ENCODE results near the gene UBE2QL1.
"Not testable (repeated sequence)": the region's sequence is repeated elsewhere in the genome, so short reads cannot be mapped to it uniquely, and the experiment has no call there.

The UBE2QL1 gene

GRCh38 chr5:6508931-6509330, 60.3 kb downstream of the UBE2QL1 start:
- DNase-seq: no peak
- in situ Hi-C loops (cut with HindIII; ENCODE audit: low pct_ligation_motif_present, low pct_unique_long_range_greater_than_20kb, low sequenced_read_pairs): no loop called here

DNA sequence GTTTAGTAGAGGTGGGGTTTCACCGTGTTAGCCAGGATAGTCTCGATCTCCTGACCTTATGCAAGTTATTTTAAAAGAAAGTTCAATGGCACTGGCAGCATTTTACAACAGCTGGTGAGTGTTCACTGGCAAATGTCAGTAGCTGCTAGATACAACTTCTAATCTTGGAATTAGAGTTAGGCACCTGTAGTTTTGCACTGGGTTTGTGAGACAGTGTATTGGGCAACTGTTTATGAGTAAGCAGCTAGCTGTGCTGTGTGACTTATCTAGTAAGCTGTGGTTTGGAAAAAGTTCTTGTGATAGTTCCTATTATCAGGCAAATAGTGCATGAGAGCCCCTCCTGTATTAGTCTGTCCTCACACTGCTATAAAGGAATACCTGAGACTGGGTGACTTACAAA, 61.5 kb downstream of the UBE2QL1 start:
- in situ Hi-C loops (cut with HindIII; ENCODE audit: low pct_ligation_motif_present, low pct_unique_long_range_greater_than_20kb, low sequenced_read_pairs): no loop called here

GRCh38 chr5:6510973-6511372, 62.3 kb downstream of the UBE2QL1 start:
- no peak for DNase-seq
- in situ Hi-C loops (cut with HindIII; ENCODE audit: low pct_ligation_motif_present, low pct_unique_long_range_greater_than_20kb, low sequenced_read_pairs): no loop called here

More for the DNA sequence above, 61.5 kb downstream of the UBE2QL1 start:
- no peak for DNase-seq

GRCh38 chr5:6515812-6516211, 67.2 kb downstream of the UBE2QL1 start:
- in situ Hi-C loops (cut with HindIII; ENCODE audit: low pct_ligation_motif_present, low pct_unique_long_range_greater_than_20kb, low sequenced_read_pairs); DNase-seq: not testable (repeated sequence)

DNA sequence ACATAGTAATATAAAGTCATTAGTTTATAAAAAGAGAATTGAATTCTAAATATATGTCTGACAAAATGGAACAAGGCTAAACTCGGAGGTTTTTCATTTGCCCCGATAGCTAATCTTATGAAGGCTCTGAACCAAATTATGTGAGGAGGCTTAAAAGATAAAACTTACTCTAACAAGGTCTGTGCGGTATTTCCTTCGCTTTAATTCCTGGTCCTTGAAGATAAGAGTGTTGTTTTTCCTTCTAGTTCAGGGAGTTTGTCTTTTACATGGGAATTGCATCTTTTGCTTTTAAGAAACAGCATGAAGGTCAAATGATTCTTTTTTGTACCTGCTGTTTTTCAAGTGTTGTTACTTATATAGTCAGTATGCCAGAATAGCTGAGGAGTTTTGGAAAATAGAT, 68.2 kb downstream of the UBE2QL1 start:
- in situ Hi-C loops (cut with HindIII; ENCODE audit: low pct_ligation_motif_present, low pct_unique_long_range_greater_than_20kb, low sequenced_read_pairs): no loop called here

DNA sequence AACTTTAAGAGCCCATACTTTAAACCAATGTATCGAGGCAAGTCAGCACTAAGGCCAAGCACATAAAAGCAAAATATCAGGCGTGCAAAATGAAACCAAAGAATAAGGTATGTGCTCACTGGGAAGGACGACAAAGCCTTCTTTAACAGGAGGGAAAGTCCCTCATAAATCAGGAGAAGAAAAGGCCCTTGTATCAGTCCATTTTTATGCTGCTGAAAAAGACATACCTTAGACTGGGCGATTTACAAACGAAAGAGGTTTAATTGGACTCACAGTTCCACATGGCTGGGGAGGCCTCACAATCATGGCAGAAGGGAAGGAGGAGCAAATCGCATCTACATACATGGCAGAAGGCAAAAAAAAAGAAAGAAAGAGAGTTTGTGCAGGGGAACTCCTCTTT, 68.9 kb downstream of the UBE2QL1 start:
- DNase-seq: no peak

More for the DNA sequence above, 68.2 kb downstream of the UBE2QL1 start:
- DNase-seq: no peak

GRCh38 chr5:6518298-6519057, 69.8 kb downstream of the UBE2QL1 start:
- in situ Hi-C loops (cut with HindIII; ENCODE audit: low pct_ligation_motif_present, low pct_unique_long_range_greater_than_20kb, low sequenced_read_pairs): no loop called here
- no peak for DNase-seq

More for the DNA sequence above, 68.9 kb downstream of the UBE2QL1 start:
- in situ Hi-C loops (cut with HindIII; ENCODE audit: low pct_ligation_motif_present, low pct_unique_long_range_greater_than_20kb, low sequenced_read_pairs): no loop called here

- DNase-seq: no peak
Measured at GRCh38 chr5:6520201-6520600, 71.5 kb downstream of the UBE2QL1 start.

DNA sequence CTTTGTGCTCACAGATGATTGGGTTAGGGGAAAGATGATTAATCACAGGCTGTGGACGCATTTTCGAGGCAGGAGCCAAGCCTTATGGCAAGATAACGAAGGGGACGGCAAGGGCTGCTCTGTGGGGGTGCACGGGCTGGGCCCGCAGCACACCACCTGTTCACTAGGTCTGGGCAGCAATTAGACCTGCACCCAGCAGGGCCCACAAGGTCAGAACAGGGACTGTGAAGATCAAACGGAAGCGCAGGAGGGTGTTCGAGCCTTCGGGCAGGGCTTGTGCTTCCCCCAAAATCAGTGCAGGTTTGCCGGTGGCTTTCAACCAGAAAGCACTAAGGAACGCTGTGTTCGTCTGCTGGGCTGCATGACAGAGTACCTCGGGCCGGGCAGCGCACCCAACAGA, 73.7 kb downstream of the UBE2QL1 start:
- in situ Hi-C loops (cut with HindIII; ENCODE audit: low pct_ligation_motif_present, low pct_unique_long_range_greater_than_20kb, low sequenced_read_pairs): no loop called here
- no peak for DNase-seq

More at GRCh38 chr5:6520201-6520600, 71.5 kb downstream of the UBE2QL1 start:
- in situ Hi-C loops (cut with HindIII; ENCODE audit: low pct_ligation_motif_present, low pct_unique_long_range_greater_than_20kb, low sequenced_read_pairs): no loop called here

GRCh38 chr5:6522923-6523322, 74.3 kb downstream of the UBE2QL1 start:
- in situ Hi-C loops (cut with HindIII; ENCODE audit: low pct_ligation_motif_present, low pct_unique_long_range_greater_than_20kb, low sequenced_read_pairs): no loop called here

DNA sequence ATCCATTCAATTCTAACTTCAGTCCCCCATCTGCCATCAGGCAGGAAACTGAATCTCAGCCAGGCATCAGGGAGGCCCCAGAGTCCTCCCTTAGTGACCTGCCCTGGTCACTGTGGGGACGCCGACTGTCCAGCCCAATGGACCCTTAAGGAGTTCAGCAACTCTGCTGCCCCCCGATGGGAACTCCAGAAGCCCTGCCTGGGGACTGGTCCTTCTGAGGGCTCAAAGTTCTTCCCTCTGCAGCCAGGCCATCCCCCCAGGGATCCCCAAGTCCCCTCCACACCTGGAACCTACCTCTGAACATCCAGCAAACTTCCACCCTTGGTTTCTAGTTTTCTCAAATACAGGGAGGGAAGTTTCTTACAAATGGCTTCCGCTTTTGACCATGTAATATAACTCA, 76.8 kb downstream of the UBE2QL1 start:
- no peak for DNase-seq
- in situ Hi-C loops (cut with HindIII; ENCODE audit: low pct_ligation_motif_present, low pct_unique_long_range_greater_than_20kb, low sequenced_read_pairs): no loop called here

More at GRCh38 chr5:6522923-6523322, 74.3 kb downstream of the UBE2QL1 start:
- DNase-seq: no peak

GRCh38 chr5:6525910-6526309, 77.3 kb downstream of the UBE2QL1 start:
- peak; percentile 24 for DNase-seq
- in situ Hi-C loops (cut with HindIII; ENCODE audit: low pct_ligation_motif_present, low pct_unique_long_range_greater_than_20kb, low sequenced_read_pairs): no loop called here

DNA sequence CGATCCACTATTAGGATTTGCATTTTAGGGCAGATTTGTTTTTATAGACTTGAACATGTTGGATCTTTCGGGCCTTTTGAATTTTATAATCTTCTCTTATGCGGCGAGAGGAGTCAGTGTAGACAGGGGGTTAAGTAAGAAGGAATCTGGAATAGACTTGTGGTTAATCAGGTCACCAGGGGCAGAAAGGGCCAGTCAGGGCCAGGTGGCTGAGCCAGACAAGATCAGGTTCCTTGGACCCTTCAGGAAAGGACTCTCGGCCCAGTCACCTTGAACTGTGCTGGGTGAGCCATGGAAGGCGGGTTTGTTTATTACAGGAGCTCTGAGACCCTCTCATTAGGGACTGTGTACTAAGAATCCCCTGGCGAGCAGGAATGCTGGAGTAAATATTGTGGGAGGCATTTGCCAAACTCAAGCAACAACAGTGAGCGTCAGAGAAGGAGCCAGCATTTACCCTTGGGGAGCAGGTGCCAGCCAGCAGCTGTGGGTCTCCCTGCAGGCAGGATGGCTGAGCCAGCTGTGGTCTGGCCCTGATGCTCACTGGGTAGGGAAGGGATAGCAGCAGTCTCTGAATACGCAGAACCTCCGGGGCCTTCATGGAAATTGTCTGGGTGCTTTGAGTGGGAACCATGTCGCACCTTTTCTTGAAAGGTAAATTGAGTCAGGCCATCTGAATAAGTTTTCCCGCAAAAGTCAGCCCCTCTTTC, 79.2 kb downstream of the UBE2QL1 start:
- DNase-seq: no peak
- in situ Hi-C loops (cut with HindIII; ENCODE audit: low pct_ligation_motif_present, low pct_unique_long_range_greater_than_20kb, low sequenced_read_pairs): no loop called here

DNA sequence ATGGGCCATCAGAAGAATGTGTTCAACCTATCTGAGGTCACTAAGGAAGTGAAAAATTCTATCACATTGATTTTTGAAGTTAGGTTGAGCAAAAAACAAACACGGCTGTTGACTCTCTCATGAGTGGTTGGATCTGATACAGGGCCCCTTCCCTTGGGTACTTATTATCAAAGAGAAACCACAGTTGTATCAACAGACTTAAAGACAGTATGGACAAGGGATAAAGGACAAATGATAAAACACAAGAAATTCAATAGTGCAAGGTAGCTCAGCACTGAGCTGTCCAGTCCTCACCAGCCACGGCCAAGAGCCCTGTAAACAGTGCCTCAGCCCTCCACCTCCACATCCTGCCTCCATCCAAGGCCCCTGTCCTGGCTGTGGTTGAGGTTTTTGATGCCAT, 86.9 kb downstream of the UBE2QL1 start:
- DNase-seq: no peak
- in situ Hi-C loops (cut with HindIII; ENCODE audit: low pct_ligation_motif_present, low pct_unique_long_range_greater_than_20kb, low sequenced_read_pairs): no loop called here

GRCh38 chr5:6539060-6539459, 90.4 kb downstream of the UBE2QL1 start:
- DNase-seq: no peak
- in situ Hi-C loops (cut with HindIII; ENCODE audit: low pct_ligation_motif_present, low pct_unique_long_range_greater_than_20kb, low sequenced_read_pairs): no loop called here

- in situ Hi-C loops (cut with HindIII; ENCODE audit: low pct_ligation_motif_present, low pct_unique_long_range_greater_than_20kb, low sequenced_read_pairs): no loop called here
Measured at GRCh38 chr5:6540111-6540827, 91.6 kb downstream of the UBE2QL1 start.

GRCh38 chr5:6541256-6542013, 92.8 kb downstream of the UBE2QL1 start:
- in situ Hi-C loops (cut with HindIII; ENCODE audit: low pct_ligation_motif_present, low pct_unique_long_range_greater_than_20kb, low sequenced_read_pairs): no loop called here
- DNase-seq: no peak

More at GRCh38 chr5:6540111-6540827, 91.6 kb downstream of the UBE2QL1 start:
- DNase-seq: no peak

Measured in ACHN (cell line).